T1000 (cell line): Measurements from ENCODE around the gene KLRG1.

Experiments
- DNase-seq: peaks from one replicate; lab custom pipeline; 2025; ENCODE audit warnings: mixed read lengths; lab: John Stamatoyannopoulos, UW

Gene KLRG1

DNA sequence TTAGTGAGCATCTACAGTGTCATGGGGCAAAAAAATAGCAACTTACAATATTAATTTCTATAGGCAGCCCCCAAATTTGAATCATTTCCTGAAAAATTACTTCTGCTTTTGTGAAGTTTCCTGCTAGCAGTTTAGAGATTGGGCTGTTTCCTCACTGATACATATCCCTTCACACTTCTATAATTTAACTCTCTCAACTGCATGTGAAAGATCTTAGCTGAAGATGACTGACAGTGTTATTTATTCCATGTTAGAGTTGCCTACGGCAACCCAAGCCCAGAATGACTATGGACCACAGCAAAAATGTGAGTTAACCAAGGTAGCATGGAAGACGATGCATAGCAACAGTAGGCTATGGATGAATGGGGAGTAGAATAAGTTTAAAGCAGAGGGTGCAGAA is at the start of gene KLRG1:
Gene KLRG1, plus strand, starts transcription at position 134 of the 400 bp plus-strand sequence. Its CDS starts 90 bp downstream, at position 224.
- DNase-seq, result no peak

DNA sequence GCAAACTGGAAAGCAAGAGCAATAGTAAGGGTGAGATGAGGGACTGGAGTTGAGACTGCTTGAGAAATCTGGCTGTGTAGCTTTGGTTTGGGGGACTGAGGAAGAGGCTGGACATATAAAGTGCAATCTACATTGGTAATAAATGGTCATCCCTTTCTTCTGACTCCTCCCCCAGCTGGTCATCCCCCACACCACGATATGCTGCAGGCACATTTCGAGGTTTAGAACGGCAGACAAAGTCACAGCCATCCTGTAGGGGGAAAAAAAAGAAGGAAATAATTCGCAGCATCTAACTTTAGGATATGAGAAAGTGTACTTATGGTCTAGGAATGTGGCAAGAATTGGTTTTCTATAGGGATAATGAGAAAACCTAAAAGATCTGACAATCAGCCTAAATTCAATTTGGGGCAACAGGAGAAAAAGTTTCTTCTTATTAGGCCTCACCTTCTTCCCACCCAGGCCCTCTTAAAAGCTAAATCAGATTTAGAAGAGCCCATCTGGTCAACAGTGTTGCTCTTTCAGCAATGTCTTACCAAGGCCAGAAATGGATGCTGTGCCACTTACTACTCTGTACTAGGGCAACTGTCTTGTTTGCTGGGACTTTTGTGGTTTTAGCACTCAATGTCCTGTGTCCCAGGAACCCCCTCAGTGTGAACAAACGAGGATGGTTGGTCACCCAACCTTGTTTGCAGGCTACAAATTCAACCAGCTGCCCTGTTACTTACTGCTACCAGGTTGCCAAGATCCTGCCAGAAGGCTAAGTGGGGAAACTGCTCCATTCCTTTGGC is 47.5 kb upstream of the KLRG1 start:
- DNase-seq, result no peak

DNA sequence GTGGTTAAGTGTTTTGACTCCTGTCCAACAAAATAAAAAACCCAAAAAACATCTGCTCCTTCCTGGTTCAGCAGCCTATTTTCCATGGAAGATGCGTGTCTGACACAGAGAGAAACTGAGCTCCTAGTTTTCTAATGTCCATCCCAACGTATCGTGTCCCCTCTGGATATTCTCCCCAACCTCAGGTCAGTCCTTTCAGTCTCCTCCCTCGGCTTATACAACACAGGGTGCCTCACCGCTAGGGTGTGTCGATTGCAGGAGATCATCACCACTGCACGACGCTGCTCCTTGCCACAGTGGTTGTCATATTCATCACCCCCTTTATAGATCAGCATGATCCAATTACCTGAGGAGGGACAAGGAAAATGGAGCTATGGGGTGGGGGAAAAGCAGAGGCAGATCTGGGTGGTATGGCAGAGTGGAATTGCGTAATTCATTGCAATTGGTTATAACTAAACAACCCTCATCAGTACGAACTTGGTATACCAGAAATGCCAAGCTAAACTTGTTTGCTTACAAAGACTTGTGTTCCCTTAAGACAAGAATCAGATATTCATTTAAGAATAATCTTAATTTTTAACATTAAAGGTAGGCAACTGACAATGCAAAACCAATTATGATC is 45.7 kb upstream of the KLRG1 start:
- DNase-seq, result no peak

DNA sequence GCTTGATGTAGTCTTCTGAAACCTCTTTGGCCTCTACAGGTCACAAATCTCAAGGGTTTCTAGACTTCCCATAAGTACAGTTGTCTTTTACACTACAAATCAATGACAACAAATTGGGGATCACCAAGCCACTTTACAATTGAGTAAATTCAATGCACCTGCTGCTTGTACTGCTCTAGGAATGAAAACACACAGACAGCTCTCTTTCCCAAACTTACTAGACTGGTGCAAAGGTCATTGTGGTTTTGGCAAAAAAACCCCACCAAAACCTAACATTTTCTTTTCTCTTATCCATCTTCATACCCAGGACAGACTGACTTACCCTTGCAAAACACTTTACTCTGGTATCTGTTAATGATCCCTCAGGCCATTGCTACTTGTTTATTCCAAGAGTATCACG is 42.6 kb upstream of the KLRG1 start:
- no peak for DNase-seq

DNA sequence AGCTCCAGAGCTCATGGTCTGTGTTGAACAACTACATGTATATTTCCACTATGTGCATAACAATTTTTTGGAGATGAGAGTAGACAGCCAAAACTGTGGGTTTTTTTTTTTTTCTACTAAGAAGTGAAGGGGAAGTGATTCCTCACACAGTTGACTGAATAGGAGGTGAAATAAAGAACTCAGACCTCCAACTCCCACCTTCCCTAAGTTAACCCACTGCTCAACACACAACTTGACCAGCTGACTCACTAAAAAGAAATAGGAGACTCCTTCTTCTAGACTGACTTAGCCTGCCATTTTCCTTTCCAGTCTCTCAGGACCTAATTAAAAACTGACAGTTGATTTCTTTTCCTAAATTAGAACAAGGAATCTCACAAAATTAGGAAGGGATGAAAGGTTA is 41.6 kb upstream of the KLRG1 start:
- no peak for DNase-seq

DNA sequence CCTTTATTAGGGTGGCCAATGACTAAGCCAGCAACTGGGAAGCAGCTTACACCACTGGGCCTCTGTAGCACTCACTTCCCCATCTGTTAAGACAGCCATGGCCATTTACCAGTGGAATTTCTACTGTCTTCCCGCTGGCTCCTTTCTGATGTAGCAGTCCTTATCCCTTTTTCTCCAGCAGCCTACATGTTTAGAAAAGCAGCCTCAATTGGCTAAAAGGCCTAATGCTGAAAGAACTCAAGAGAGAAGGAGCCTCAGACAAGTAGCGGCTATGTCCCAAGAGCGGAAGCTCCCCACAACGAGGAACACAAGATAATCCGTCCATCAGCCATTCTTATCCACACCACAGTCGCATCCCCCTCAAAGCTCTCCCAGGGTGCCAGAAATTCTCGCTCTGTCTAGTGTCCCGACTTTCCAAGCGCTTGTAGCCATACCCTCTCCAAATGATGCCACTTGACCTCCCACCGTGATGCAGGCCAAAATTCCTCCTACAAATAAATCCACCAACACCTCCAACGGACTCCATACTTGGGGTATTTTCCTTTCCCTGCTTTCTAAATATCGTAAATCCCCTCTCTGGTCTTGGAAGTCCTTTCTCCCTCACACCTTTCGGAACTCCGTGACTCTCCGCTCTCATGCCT is 40.5 kb upstream of the KLRG1 start:
- no peak for DNase-seq

DNA sequence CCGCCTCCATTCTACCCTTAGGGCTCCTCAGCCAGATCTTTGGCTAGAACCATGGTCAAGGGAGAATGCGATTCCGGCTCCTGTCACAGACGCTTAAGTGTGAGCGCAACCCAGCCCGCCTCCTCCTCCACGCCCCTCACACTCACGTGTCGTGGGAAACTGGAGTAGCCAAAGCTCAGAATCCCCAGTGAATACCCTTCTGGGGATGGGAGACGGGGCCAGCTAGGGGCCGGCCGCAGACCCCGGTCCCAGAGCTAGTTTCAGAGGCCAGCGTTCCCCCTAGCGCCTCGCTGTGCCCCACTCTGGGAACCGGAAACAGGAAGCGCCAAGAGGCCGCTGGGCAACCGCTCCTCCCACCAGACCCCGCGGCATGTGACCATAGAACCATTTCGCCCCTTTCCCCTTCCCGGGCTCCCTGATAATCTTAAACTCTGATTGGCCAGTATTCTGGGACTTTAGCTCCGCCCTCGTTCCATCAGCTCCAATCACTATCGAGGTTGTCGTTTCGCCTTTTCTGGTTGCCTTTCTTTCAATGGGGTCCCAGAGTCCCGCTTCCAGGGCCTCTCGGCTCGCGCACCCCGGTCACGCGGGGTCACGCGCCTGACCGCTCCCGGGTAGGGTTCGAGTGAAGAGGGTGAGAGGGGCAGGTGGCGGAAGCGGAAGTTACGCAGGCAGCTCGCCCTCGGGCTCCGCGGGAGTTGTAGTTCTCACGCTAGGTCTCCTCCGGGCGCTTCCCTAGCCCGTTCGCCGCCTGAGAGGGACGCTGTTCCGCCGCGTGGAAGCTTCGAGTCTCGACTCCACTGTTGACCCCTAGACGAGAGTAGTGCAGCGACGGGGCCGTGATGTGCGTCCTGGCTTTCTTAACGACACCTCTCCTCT is 39.8 kb upstream of the KLRG1 start, which contains the start of gene M6PR:
Gene M6PR, minus strand, starts transcription at position 304 of the 879 bp plus-strand sequence. CDS start 3,241 bp downstream, outside the sequence.
- peak; percentile 93 for DNase-seq

DNA sequence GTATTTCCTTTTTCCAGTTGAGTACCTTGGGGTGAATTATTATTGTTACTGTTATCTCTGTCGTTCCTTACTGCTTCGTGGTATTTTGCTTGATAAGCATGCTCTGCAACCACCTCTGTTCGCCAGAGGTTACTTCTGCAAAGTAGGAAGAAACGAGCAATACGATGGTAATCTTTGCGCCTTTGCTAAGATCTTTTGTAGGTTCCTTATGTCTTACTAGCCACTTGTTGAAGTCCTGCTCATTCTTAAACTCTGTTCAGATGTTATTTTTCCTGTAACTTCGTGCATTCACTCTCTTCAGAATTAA is 39.2 kb upstream of the KLRG1 start:
- no peak for DNase-seq

DNA sequence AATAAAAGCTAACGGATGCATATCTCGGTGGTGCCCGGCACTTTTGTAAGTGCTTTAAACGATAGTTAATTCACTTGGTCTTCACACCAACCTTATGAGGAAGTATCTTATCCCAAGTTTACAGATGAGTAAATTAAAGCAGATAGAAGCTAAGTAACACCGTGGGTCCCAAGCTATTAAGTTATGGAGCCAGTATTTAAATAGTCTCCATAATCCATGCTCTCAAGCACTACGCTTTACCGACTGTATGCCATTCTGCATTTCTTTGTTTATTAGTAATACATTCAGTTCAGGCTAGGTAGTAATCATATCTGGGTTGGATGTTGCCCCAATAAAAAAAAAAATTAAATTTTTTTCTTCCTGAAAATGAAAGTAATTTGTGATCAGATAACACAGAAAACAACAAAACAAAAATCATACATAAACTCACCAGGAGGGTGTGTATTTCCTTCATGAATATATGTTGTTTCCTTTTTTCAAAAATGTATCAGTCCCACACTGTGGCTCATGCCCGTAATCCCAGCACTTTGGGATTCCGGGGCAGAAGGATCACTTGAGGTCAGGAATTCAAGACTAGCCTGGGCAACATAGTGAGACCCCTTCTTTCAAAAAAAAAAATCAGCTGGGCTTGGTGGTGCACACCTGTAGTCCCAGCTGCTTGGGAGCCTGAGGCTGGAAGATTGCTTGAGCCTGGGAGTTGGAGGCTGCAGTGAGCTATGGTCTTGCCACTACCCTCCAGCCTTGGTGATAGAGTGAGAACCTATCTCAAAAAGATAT is 38.5 kb upstream of the KLRG1 start:
- DNase-seq, result no peak

DNA sequence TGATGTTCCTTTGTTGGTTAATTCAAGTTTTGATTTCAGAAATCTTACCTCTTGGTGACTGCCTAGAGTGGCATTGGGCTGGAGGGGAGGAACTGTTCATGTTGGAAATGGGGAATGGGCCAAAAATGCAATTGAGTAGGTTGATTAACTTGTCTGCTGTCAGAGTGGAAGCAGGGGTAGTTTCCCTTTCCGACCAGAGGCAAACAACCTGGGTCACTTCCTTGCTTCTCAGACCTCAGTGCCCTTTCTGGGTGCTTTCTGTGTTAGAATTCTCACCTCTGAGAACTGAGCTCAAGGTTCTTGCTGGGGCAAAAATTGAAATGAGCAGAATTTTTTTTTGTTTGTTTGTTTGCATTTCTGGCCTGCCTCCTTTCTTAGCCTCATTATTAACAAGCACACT is 37.6 kb upstream of the KLRG1 start:
- no peak for DNase-seq

DNA sequence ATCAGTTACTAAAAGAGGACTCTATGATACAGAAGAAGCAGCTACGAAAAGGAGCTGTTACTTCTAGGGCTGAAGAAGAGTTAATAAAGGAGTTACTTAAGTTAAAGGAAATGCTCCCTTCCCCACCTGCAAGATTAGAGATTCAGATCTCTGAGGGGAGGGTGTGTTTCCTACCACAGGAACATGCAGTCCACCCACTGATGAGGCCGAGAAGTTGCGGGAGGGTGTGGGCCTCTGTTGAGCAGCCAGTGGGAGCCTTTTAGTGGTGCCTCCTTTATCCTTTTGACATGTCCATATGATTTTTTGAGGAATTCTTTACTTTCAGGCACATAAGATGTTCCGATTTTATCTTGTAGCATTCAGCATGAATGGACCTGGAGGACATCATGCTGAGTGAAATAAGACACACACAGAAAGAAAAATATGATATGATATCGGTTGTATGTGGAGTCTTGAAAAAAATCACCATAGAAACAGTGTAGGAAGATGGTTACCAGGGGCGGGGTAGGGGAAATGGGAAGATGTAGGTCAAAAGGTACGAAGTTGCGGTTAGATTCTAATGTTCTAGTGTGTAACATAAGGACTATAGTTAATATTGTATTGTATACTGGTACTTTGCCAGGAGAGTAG is 35.5 kb upstream of the KLRG1 start:
- no peak for DNase-seq

DNA sequence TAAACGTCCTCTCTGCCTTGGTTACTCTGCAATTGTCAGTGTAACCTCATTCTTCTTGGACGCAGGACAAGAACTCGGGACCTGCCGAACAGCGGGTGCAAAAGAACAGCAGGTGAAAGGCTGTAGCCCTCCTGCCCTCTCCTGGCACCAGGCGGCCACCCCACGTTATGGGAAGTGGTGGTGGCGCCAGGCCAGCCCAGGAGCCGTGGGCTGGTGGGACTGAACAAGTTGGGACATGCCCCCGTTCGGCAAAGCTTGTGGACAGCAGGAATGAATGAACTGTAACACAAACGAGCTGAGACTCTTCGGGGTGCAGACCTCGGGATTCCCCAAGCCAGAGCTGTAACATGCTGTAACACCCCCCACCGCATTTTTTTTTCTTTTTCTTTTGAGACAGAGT is 33.3 kb upstream of the KLRG1 start:
- no peak for DNase-seq

DNA sequence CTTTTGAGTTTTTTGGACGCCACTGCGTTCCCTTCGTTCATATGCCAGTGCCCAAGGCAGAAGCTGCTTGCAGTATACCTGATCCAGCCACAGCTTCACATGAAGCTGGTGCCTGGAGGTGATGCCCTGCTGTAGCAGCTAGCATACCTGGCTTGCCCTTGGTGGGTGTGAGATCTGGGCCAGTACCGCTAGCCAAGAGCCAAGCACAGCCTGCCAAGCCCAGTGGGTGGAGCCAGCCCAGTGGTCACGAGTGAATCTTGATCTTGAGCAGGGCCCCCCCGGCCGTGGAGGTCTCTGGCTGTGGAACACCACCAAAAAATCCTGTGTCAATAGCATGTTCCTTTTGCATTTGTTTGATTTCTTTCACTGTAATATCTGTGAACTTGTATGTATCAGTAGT is 32.6 kb upstream of the KLRG1 start:
- DNase-seq, result no peak

DNA sequence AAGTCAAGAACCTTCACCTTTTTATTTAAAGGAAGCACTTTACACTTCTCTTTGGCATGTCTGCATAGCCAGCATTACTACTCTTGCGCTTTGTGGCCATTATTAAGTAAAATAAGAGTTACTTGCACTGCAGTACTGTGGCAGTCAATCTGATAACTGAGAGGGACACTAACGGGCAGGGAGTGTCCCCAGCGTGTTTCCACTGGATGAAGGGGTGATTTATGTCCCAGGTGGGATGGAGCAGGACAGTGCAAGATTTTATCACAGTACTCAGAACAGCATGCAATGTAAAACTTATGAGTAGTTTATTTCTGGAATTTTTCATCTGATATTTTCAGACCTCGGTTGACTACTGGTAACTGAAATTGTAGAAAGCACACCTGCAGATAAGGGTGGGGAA is 31.8 kb upstream of the KLRG1 start:
- no peak for DNase-seq

DNA sequence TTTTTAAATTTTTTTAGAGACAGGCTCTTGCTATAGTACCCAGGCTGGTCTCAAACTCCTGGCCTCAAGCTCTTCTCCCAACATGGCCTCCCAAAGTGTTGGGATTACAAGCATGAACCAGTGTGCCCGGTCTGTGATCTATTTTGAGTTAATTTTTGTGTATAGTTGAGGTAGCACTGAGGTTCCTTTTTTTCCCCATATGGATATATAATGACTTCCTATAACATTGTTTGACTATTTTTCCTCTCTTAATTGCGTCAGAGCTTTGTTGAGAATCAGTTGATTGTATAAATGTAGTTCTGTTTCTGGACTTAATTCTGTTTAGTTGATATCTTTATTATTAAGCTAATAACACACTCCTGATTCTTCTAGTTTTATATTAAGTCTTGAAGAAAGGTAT is 31.3 kb upstream of the KLRG1 start:
- DNase-seq, result no peak

DNA sequence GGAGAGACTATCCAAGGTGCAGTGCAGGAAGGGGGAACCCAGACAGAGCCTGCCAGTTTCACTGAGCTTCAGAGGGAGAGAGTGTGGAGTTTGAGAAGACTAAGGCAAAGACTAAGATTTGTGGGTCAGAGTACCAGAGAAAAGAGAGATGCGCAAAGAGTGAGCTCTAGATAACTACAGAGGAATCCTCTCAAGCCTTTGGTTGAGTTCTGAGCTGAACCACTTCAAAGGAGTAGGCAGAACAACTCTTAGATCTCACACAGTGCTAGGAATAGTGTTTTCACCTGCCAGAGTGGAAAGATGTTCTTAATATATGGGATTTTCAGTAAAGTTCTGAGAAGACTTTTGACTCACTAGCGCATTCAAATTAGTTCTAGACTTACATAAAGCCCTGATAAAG is 29.2 kb upstream of the KLRG1 start:
- DNase-seq, result no peak

DNA sequence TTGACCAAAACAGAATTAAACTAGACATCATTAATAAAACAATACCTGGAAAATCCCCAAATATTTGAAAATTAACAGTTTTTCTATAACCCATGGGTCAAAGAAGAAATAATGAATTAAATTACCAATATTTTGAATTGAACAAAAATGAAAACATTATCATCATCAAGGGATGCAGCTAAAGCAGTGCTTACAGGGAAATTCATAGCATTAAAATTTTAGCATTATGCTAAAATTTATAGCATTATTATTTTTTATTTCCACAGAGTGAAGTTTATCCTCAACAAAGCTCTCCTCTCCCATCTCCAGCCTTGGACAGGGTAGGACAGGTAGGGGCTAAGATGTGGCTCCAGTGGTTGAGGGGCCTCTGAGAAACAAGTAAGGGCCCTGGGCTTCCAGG is 20.6 kb upstream of the KLRG1 start:
- no peak for DNase-seq

DNA sequence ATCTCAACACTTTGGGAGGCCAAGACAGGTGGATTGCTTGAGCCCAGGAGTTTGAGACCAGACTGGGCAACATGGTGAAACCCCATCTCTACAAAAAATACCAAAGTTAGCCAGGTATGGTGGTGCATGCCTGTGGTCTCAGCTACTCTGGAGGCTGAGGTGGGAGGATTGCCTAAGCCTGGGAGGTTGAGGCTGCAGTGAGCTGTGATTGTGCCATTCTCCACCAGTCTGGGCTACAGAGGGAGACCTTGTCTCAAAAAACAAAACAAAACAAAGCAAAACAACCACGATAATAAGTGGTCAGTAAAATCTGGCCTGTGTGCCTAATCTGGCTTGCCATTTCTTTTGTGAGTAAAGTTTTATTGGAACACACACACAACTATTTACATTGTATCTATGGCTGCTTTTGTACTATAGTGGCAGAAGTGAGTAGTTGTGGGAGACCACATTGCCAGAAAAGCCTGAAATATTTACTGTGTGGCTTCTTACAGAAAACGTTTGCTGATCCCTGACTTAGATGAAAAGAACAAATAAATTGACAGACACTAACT is 19.4 kb upstream of the KLRG1 start:
- DNase-seq, result no peak

DNA sequence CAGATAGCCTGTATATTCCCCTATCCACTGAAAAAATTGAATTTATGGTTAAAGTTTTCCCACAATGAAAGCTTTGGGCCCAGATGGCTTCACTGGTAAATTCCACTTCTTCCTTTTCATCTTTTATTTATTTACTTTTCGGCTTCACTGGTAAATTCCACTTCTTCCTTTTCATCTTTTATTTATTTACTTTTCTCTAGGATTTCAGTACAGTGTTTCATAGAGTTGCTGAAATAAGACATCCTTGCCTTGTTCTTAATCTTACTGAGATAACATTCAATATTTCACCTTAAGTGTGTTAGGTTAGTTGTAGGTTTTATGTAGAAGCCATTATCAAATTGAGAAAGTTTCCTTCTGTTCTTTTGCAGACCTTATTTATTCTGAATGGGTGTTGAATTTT is 18.9 kb upstream of the KLRG1 start:
- DNase-seq, result no peak

DNA sequence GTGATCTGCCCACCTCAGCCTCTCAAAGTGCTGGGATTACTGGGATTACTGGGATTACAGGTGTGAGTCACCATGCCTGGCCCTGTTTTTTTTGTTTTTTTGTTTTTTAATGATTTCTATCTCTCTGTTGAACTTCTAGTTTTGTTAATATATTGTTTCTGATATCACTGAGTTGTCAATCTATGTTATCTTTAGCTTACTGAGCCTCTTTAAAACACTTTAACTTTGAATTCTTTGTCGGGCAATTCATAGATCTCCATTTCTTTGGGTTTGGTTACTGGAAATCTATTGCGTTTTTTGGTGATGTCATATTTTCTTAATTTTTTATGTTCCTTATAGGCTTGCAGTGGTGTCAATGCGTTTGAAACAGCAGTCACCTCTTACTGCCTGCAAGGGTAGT is 9.2 kb upstream of the KLRG1 start:
- DNase-seq, result no peak

DNA sequence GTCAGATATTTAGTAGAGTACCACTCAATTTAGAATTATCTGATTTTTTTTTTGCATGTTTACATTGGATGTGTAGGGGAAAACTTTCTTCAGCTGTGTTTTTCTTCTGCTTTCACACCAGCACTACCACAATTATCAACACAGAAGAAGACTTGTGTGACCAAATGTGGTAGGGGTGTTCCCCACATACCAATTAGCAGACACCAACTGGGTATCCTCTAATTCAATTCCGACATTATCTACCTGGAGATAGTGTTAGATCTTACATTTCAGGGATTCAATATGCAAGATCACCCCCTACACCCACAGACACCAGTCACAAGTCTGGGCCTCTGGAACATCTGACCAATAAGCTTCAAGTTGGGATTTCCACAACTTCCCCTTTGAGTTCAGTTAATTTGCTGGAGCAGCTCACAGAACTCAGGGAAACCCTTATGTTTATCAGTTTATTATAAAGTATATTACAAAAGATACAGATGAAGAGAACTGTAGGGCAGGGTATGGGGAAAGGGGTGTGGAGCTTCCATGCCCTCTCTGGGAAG is 4.1 kb upstream of the KLRG1 start:
- no peak for DNase-seq
